ENCODE data around the gene BEAN1. TPM values are rescaled to one million over a fixed set of nuclear protein-coding genes. Genes with fewer than 3 reads are reported as not detected.

BEAN1 gene
- total RNA-seq, 4 donors from 2014 or later = 0.40 TPM; not detected in 3

DNA sequence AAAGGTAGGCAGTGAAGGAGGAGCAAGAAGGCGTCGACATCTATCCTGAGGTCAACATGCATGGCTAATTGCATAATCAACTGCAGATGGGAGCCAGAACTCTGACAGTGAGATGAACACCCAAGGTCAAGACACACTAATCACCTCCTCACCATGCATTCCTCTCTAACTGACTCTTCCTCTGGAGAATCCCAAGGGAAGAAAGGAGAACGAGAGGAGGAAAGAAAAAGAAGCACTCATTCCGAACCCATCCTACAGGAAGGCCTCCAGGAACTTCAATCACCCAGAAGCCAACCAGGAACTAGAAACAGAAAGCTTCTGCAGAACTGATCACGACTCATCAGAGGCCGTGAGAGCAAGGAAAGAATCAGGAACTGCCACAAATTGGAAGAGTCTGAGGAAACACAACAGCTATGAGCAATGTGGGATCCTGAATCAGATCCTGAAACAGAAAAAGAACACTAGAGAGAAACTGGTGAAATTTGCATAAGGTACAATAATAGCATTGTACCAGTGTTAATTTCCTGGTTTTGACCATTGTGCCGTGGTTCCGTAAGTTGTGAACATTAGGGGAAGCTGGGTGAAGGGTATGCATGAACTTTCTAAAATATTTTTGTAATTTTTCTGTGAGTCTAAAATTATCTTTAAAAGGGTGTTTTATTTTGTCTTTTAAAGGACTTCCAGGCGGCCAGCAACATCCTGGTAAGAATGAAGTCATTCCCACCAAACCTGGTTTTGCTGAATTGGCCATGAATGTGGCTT is 10.0 kb upstream of the BEAN1 start:
- Histone ChIP-seq H3K36me3 (no peaks in the 10 kb centered on the region), H3K27me3 (peaks cover 4% of the 10 kb centered on the region), H3K9me3 (no peaks in the 10 kb centered on the region), H3K4me1 (no peaks in the 10 kb centered on the region), H3K4me3 (no peak overlapping the region), H3K27ac (no peak overlapping the region)
- in situ Hi-C loops (cut with MboI; ENCODE audit: low pct_ligation_motif_present in 1 of 4, low pct_unique_long_range_greater_than_20kb in 1 of 4, low sequenced_read_pairs in 3 of 4) (loop anchor here (10.0 to 25.0 kb wide), 4 partner anchors 168 to 445 kb away; partner anchors contain the start of genes CMTM2 (in 1 of the 4) and CMTM3 (in 1 of the 4)), intact Hi-C loops (cut with DNase I; ENCODE audit: low total_unique reads) (no loop called here)
- WGBS, 2 donors (ENCODE audit: low coverage in 1 of 2) = 79 to 98% methylated on average over 9 of the region's 9 CpGs
- TF ChIP-seq CTCF (IDR thresholded peaks at IDR 0.05) (no peak), POLR2AphosphoS5 (IDR thresholded peaks at IDR 0.05) (no peak), POLR2A (IDR thresholded peaks at IDR 0.05) (no peak), EP300 (IDR thresholded peaks at IDR 0.05; ENCODE audit: low read depth) (no peak)
- no peak for DNase-seq

- no peak for DNase-seq
- in situ Hi-C loops (cut with MboI; ENCODE audit: low pct_ligation_motif_present in 1 of 4, low pct_unique_long_range_greater_than_20kb in 1 of 4, low sequenced_read_pairs in 3 of 4) (loop anchor here (10.0 to 25.0 kb wide), 4 partner anchors 166 to 444 kb away; partner anchors contain the start of genes CMTM2 (in 1 of the 4) and CMTM3 (in 1 of the 4)), intact Hi-C loops (cut with DNase I; ENCODE audit: low total_unique reads) (no loop called here)
- H3K27me3 ChIP-seq = peaks cover 4% of the 10 kb centered on the region
- H3K9me3 ChIP-seq = no peaks in the 10 kb centered on the region
- no peaks in the 10 kb centered on the region for H3K36me3 ChIP-seq
- no peak overlapping the region for H3K27ac ChIP-seq
- H3K4me1 ChIP-seq = no peaks in the 10 kb centered on the region
- H3K4me3 ChIP-seq = no peak overlapping the region
- WGBS, 2 donors (ENCODE audit: low coverage in 1 of 2) = 64 to 75% methylated on average over 4 to 9 of the region's 9 CpGs
- TF ChIP-seq POLR2AphosphoS5 (IDR thresholded peaks at IDR 0.05) (no peak), EP300 (IDR thresholded peaks at IDR 0.05; ENCODE audit: low read depth) (no peak), CTCF (IDR thresholded peaks at IDR 0.05) (no peak), POLR2A (IDR thresholded peaks at IDR 0.05) (no peak)
Observed at GRCh38 chr16:66418165-66418962, 8.7 kb upstream of the BEAN1 start.

DNA sequence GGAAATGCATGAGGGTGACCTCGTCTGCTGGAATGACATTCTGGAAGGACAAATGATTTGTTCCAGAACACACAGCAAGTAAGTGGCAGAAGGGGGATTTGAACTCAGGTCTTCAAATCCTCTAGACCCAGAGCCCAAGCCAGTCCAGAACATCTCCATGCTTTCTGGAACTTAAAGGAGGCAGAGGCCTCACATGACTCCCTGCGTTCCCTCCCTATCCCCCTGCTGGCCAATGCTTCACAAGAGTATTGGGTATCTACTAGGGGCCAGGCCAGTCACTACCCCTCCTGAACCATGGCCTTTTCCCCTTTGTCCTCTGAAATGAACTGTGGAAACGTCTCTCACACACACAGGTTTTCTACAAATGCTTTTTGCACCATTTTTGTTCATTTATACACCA is 7.6 kb upstream of the BEAN1 start:
- TF ChIP-seq POLR2A (IDR thresholded peaks at IDR 0.05) = no peak
- TF ChIP-seq CTCF (IDR thresholded peaks at IDR 0.05) = no peak
- no peak for TF ChIP-seq POLR2AphosphoS5 (IDR thresholded peaks at IDR 0.05)
- TF ChIP-seq EP300 (IDR thresholded peaks at IDR 0.05; ENCODE audit: low read depth) = no peak
- H3K9me3 ChIP-seq = no peaks in the 10 kb centered on the region
- no peaks in the 10 kb centered on the region for H3K4me1 ChIP-seq
- in situ Hi-C loops (cut with MboI; ENCODE audit: low pct_ligation_motif_present in 1 of 4, low pct_unique_long_range_greater_than_20kb in 1 of 4, low sequenced_read_pairs in 3 of 4) = loop anchor here (10.0 to 25.0 kb wide), 4 partner anchors 165 to 443 kb away; partner anchors contain the start of genes CMTM2 (in 1 of the 4) and CMTM3 (in 1 of the 4)
- DNase-seq = no peak
- H3K36me3 ChIP-seq = no peaks in the 10 kb centered on the region
- 0 to 51% methylated on average over 1 to 3 of the region's 3 CpGs for whole genome bisulfite sequencing, 2 donors (ENCODE audit: low coverage in 1 of 2)
- no peak overlapping the region for H3K4me3 ChIP-seq
- no peak overlapping the region for H3K27ac ChIP-seq
- H3K27me3 ChIP-seq = peaks cover 16% of the 10 kb centered on the region
- intact Hi-C loops (cut with DNase I; ENCODE audit: low total_unique reads) = no loop called here

DNA sequence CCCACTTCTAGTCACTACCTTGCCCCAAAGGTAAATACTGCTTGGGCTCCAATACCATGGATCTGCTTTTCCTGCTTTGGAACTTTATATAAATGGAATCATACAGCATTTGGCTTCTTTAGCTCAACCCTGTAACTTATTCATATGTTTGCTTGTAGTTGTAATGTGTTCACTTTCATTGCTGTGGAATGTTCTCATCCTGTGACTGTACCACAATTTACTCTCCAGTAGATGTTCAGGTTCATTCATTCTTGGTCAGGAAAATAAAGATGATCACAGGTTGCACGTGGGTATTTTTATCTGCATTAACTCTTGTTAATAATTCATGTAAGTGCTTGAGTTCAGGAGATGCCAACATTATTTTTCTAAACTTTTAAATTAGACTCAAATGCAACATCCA is 6.7 kb upstream of the BEAN1 start:
- H3K27ac ChIP-seq = no peak overlapping the region
- no peaks in the 10 kb centered on the region for H3K4me1 ChIP-seq
- DNase-seq = no peak
- no peak overlapping the region for H3K4me3 ChIP-seq
- in situ Hi-C loops (cut with MboI; ENCODE audit: low pct_ligation_motif_present in 1 of 4, low pct_unique_long_range_greater_than_20kb in 1 of 4, low sequenced_read_pairs in 3 of 4) (loop anchor here (25.0 kb wide), 3 partner anchors 167 to 442 kb away; partner anchors contain the start of genes CMTM2 (in 1 of the 4) and CMTM3 (in 1 of the 4)), intact Hi-C loops (cut with DNase I; ENCODE audit: low total_unique reads) (no loop called here)
- H3K27me3 ChIP-seq = peaks cover 24% of the 10 kb centered on the region
- H3K9me3 ChIP-seq = no peaks in the 10 kb centered on the region
- no peak for TF ChIP-seq POLR2AphosphoS5 (IDR thresholded peaks at IDR 0.05)
- no peak for TF ChIP-seq EP300 (IDR thresholded peaks at IDR 0.05; ENCODE audit: low read depth)
- TF ChIP-seq POLR2A (IDR thresholded peaks at IDR 0.05) = no peak
- no peak for TF ChIP-seq CTCF (IDR thresholded peaks at IDR 0.05)
- 33 to 41% methylated on average over 1 of the region's 1 CpG for WGBS, 2 donors (ENCODE audit: low coverage in 1 of 2)
- H3K36me3 ChIP-seq = no peaks in the 10 kb centered on the region

Measured in transverse colon (tissue), 4 donors.